ENCODE results near the gene ELP6.

ELP6 gene, protein sequence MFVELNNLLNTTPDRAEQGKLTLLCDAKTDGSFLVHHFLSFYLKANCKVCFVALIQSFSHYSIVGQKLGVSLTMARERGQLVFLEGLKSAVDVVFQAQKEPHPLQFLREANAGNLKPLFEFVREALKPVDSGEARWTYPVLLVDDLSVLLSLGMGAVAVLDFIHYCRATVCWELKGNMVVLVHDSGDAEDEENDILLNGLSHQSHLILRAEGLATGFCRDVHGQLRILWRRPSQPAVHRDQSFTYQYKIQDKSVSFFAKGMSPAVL

DNA sequence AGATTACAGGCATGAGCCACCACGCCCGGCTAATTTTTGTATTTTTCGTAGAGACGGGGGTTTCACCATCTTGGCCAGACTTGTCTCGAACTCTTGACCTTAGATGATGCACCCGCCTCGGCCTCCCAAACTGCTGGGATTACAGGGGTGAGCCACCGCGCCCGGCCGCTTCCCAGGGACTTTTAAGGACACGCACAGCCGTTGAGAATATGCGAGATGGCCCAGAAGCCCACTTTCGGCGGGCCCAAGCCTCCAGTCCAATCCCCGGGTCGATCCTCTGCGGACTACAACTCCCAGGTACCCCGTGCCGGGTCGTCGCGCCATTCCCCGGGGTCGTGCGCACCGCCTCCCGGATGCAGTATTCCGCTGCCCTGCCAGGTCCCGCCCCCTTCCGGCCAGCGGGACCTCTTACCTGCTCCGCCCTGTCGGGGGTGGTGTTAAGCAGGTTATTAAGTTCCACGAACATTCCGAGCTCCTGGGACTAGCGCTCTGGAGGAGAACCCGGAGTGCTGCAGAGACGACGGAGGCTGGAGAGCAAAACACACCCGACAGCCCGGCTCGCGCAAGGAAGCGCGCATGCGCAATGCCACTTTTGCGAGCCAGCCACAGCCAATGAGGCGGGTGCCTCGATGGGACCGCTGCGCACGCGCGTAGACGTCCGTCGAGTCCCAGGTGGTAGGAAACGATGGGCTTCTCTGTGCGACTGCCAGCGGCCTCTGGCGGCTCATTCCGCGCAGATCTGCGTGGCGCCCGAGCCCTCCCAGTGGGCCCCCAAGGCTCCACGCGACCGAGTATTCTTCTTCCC lies at the start of gene ELP6:
ELP6 (minus strand) TSS at position 588 of the 805 bp plus-strand sequence; CDS start at position 466, 122 bp downstream.
- peak; percentile 96 for DNase-seq

DNA sequence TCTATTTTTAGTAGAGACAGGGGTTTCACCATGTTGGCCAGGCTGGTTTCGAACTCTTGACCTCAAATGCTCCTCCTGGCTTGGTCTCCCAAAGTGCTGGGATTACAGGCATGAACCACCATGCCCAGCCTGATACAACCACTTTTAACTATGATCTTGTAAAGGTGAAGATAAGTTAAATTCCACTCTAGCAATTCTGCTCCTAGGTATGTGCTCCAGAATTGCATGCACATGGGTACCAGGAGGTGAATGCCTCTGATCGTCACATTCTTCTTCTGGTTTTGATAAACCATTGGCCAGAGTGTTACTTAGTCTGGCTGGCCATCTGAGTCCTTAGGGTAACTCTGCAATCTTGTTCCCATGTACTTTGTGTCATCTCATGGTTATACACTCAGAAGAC lies 42.8 kb upstream of the ELP6 start:
- DNase-seq = no peak

DNA sequence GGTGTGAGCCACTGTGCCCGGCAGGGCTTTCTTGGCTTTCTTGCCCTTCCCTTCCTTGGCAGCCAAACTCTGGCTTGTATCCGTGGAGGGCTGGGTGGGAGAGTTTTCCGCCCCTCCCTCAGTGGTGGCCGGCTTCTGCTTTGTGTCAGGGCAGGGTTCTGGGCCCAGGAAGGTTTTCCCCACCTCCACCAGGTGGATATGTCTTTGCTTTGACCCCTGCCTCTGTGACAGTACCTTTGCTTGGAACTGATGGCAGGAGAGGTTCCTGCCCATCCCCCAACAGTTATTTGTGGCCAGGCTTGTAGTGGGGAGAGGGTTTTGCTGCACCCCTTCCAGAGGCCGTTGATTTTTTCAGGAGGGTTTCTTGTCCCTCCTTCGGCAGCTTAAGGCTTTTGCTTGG lies 40.8 kb upstream of the ELP6 start:
- no peak for DNase-seq

DNA sequence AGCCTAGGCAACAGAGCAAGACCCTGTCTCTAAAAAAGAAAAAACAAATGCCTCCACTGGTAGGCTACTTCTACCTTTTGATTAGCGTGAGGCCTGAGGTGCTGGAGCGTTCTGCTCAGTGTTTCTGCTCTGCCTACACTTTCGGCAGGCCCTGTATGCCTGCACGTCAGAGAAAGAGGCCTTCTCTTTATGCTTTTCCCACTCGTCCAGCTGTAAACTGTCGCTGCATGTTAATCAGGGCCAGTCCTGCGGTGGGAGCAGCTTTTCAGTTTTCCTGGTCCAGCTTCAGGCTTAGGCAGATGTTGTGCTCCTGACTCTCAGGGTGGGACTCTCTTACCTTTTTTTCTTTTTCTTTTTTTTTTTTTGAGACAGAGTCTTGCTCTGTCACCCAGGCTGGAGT lies 39.9 kb upstream of the ELP6 start:
- DNase-seq = no peak

DNA sequence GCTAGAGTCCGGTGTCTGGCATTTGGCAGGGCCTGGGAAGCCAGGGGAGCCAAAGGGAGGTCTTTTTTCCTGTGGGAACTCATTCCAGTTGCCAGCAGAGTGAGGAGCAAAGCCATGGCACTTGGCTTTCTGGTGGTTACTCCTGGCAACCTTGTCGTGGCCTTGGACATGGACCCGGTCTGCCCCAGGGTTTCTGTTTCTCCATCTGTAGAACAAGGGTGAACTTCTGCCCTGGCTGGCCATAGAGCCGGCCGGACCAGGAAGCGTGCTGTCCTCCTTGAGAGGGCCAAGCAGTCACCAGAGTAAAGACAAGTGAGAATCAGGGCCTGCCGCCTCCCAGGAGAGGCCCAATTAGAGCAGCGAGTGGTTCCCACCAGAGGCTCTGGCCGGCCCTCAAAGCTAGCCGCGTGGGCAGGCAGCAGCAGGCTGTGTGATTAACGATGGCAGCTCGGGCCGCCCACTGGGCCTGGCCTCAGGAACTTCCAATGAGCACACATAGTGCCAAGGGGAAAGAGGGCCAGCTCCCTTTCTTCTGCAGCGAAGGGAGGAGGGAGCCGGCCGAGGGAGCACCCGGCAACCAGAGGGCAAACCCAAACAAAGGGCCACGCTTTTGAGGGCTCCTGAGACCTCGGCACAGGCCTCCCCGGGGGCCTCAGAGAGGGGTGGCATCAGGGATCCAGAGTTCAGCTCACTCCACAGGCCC lies 29.1 kb upstream of the ELP6 start:
- no peak for DNase-seq

DNA sequence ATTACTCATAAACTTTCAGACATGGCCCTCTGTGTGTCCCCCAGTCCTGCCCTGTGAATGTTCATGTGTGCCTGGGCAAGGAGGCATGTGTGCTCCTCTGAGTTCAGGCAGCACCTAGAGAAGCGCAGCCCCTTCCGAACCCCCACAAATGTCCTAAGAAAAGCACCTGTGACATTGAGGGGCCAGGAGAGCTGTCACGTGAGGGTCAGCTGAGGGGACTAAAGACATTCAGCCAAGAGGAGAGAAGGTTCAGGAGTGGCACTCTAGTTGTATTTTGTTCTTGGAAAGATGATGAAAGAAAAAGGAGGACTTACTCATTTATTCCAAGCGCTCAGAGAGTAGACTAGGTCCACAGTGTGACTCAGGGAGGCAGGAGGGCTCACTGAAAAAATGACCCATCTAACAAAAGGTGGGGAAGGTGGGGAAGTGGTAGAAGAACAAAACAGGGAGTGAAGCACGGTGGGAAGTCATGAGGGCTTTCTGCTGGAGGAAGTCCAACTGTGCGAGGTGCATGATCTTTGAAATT lies 28.1 kb upstream of the ELP6 start:
- no peak for DNase-seq

DNA sequence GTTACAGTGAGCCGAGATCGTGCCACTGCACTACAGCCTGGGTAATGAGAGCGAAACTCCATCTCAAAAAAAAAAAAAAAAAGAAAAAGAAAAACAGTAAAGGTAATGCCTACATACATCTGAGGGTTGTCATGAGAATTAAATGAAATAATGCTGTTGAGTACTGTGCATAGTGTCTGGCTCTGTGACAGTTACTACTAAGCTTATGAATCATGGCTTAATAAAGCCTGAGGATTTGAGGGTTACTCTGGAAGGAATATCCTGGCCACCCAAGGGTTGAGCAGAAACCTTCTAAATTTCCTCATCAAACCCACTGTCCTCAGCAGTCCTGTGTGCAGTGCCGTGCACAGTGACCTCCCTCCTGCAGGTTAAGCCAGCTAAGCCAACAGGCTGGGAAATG lies 26.8 kb upstream of the ELP6 start:
- DNase-seq = no peak

DNA sequence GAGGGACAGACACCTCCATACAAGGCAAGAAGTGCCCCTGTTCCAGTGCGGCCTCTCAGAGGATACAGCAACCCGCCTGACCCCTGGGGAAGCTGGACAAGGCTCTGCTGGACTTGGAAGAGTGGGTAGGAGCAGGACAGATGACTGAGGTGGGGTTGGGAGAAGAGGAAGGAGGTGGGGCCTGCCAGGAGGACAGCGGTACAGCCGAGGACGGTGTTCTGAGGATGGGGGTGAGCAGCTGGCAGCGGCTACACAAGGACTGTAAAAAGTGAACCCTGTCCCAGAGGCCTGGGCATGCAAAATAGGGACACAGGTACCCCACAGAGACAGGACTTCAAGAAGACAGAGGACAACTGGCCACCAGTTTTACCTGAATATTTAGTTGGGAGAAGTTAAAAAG lies 23.5 kb upstream of the ELP6 start:
- DNase-seq = no peak

DNA sequence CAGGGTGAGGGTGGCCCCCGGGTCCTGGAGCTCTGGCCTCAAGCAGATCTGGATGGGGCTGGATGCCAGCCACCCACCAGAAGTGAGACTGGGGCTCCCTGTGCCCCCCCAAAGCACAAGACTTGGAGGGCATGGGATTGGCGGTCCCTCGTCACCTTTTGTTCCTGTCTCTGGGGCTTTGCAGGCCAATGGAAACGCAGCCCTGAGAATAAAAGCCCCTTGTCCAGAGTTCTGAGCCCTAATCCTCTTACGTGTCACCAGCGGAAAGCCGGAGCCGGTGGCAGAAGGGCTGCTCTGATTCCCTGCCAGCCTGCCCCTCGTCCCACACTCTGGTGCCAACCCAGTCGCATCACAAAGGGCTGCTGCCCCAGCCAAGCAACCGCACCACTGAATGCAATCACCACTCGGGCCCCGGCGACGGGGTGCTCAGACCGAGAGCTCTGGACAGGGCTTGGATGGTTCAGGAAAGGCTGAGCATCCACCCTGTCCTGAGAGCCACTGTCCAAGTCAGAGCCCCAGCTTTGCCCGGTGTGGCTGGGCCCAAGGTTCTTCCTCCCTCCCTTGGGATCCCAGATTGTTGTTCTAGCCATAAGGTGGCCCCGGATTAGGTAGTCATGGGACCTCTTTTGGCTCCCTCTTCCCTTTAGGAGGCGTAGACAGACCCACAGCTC lies 22.8 kb upstream of the ELP6 start:
- DNase-seq = no peak

DNA sequence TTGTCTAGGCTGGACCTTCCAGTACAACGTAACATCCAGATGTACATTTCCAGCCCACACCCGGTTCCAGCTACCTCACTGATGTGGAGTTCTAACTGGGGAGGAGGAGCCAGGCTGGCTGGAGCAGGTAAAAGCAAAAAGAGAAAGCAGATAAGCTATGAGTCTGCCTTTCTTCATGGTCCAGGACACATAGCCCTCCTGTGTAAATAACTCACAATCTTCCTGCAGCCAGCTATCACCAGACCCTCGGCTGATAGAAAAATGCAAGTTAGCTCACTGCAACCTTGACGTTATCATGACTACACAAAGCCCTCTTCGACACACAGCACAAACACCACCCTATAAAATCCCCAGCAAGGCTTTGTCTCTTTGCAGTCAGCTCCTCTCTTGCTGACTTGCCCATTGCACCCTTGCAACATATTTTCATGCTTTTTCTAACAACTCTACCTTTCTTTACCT lies 20.5 kb upstream of the ELP6 start:
- DNase-seq = no peak

DNA sequence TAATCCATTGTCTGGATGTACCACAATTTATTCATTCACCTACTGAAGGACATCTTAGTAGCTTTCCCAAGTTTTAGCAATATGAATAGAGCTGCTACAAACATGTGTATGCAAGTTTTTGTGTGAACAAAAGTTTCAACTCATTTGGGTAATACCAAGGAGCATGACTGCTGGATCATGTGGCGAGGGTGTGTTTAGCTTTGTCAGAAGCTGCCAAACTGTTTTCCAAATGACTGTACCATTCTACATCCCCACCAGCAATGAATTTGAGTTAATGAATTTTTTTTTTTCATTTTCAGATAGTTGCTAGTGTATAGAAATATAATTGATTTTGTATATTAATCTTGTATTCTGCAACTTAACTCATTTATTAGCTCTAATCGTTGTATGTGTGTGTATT lies 20.0 kb upstream of the ELP6 start:
- no peak for DNase-seq

DNA sequence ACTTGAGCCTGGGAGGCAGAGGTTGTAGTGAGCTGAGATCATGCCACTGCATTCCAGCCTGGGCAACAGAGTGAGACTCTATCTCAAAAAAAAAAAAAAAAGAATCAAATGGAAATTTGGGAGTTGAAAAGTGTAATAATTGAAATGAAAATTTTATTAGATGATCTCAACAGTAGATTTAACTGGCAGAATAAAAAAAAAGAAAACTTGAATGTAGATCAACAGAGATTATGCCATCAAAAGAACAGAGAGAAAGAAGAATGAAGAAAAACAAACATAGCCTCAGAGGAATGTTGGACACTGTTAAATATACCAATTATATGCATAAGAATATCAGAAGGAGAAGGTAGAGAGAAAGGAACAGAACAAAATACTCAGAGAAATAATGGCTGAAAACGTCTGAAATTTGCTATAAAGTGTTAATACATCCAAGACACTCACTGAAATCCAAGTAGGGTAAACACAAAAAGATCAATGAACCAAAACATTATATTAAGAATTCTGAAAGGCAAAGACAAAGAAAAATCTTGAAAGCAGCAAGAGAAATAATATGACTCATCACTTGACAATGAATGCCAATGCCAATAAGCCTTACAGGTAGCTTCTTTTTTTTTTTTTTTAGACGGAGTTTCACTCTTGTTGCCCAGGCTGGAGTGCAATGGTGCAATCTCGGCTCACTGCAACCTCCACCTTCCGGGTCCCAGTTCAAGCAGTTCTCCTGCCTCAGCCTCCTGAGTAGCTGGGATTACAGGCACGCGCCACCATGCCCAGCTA lies 14.6 kb upstream of the ELP6 start:
- DNase-seq = no peak

DNA sequence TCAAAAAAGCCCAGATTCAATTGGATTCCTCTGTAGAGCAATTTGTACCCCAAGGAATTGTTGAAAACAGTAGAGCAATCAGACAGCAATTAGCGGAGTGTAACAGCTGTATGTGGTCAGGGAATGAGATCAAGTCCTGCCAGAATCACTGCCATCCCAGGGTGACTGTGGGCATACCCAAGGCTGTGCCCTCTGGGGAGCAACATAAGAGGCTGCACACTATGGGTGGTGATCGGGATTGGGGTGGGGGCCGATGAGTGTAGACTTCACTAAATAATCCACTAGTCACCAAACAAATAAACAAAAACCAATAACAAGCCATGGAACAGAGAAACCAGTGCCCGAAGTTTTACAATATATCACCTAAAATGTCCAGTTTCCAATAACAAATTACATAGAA lies 12.1 kb upstream of the ELP6 start:
- DNase-seq = no peak

DNA sequence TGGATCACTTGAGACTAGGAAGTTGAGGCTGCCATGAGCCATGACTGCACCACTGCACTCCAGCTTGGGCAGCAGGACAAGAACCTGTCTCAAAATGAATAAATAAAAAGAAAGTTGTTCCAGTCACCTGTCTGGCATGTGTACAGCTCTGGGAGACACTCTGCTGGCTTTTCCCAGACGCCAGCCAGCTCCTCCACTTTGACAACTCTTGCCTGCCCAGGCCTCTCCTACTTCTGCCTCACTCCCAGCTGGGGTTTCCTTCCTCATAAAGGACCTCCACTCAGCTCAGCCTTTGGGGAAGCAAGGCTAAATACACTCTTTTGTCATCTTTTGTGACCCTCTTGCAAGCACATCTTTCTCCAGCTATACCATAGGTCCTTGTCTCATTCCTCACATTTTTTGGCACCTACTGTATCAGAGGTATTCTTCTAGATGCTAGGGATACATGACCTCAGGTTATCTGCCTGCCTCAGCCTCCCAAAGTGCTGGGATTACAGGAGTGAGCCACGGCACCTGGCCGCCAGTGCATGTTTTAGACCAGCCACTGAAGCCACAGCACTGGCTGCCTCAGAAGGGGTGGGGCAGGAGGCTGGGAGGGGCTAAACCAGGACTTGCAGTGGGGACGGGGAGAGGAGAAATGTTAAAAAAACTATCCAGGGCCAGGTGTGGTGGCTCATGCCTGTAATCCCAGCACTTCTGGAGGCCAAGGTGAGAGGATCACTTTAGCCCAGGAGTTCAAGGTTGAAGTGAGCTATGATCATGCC lies 10.0 kb upstream of the ELP6 start:
- DNase-seq = no peak

DNA sequence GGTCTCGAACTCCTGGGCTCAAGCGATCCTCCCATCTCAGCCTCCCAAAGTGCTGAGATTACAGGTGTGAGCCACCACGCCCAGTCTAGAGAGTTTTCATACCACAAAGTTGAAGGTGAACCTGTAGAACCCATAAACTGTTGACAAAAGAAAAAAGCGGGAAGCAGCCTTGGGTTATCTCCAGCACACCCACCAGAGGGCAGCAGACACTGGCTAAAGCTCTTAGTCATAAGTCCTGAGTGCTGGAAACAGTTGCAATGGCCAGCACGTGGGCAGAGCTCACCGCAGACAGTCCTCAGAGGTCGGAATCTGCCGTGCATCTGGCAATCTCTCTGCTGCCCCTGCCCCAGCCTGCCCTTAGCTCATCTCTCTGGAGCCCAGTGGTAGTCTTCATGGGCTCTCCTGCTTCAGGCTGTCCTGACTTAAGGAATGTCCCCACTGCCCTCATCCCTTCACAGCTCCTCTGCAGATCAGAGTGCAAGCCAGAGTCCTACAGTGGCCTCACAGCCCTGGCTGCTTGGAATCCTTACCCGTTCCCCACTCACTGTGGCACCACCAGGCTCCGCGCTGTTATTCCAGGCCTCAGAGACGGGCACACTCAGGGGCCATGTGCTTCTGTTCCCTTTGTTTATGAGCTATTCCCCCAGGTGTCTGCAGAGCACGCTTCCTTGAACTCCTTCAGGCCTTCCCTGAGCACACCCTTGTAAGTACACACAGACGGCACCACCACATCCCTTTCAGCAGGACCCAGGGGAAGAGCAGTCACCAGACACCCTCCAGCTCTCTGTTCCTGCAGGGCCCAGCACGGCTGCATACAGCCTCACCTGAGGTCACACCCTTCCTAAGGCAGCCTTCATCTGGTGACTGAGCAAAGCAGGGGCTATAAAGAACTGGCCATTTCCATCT lies 8.8 kb upstream of the ELP6 start:
- peak; percentile 75 for DNase-seq

DNA sequence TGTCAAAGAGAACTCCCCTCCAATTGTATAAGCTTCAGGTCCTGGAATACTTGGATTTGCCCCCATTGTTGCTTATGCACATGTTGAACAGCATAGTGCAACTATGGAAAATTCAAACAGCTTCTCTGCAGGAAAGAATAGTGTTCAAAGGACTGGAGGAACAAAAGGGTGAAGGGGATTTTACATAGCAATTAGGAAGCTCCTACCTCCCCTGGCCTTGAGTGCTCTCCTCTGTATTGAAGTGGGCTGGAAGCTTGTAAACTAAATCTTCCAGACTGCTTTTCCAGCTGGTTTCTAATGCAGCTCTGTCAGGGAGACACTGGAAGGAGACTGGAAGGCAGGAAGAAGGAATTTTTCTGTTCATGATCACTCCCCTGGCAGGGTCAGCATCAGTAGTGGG lies 7.2 kb upstream of the ELP6 start:
- no peak for DNase-seq

DNA sequence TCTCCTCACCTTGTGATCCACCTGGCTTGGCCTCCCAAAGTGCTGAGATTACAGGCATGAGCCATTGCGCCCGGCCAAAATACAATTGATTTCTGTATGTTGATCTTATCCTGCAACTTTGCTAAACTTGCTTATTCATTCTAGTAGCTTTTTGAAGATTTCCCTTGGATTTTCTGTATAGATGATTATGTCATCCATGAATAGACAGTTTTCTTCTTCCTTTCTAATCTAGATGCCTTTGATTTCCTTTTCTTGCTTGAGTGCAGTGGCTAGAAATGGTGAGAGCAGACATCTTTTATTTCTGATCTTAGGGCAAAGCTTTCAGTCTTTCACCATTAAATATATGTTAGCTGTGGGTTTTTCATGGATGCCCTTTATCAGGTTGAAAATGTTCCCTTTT lies 4.4 kb upstream of the ELP6 start:
- no peak for DNase-seq

DNA sequence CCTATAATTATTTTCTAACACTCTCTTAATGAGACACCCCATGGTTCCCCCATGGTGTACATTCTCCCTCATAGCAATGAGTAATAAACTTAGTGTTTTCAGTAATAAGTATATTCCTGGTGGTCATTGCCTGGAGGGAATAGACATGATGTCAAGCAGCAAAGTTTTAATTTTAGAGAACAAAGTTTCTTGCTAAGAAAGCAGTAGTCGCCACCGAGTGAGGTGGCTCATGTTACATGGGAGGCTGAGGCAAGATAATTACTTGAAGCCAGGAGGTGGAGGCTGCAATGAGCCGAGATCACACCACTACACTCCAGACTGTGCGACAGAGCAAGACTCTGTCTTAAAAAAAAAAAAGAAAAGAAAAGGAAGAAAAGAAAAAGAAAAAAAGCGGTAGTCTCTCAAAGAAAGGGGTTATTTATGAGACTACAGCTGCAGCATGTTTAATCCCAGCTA lies 2.4 kb upstream of the ELP6 start:
- no peak for DNase-seq

DNA sequence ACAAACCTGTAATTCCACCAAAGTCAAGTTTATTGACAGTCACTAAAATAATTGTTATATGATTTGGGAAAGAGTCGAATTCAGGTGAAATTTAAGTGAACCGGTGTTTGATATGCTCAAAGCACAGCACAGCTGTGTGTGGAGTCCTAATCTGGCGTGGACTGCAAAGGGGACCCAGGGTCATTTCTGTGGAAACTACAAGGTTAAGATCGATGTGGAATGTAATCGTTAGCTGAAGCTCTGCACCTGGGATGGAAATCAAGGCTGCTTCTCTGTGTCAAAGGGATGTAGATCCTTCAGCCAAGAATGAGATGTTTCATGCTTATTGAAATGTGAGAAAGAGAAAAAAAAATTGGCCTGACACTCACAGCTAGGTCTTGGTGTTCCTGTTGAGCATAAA lies 1.6 kb upstream of the ELP6 start:
- DNase-seq = no peak

DNA sequence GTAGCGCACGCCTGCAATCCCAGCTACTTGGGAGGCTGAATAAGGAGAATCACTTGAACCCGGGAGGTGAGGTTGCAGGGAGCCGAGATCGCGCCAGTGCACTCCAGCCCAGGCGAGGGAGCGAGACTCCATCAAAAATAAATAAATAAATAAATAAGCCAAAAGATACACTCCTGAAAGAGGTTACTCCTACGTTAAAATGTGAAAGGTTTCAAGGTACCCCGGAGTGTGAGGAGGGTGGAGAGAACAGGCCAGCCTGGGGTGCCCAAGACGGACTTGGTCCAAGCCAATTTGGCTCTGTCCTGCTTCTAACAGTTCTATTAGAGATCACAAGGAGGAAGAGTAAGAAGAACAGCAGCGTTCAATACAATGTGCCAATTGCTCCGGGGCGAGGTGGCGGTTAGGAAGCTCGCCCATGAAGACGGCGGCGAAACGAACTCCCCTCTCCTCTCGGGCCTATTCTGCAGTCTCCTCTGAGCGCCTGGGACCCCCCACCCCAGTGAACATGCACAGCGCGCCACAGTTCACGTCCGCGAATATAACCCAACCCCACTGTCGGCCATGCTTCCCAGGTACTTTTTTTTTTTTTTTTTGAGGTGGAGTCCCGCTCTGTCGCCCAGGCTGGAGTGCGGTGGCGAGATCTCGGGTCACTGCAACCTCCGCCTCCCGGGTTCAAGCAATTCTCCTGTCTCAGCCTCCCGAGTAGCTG lies 942 bp downstream of the ELP6 start:
- peak; percentile 22 for DNase-seq
